Measurements from ENCODE around the gene DCAF15.

DNA sequence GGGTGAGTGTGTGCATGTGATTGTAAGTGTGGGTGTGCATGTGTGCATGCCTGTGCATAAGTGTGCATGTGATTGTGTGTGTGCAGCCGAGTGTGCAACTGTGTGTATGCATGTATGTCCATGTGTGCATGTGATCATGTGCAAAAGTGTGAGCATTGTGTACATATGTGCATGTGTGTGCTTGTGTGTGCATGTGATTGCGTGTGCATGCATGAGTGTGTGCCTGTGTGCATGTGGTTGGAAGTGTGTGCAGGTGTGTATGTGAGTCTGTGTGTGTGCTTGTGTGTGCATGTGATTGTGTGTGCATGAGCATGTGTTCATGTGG lies 17.6 kb upstream of the DCAF15 start:
- TF ChIP-seq, protein P1, sequence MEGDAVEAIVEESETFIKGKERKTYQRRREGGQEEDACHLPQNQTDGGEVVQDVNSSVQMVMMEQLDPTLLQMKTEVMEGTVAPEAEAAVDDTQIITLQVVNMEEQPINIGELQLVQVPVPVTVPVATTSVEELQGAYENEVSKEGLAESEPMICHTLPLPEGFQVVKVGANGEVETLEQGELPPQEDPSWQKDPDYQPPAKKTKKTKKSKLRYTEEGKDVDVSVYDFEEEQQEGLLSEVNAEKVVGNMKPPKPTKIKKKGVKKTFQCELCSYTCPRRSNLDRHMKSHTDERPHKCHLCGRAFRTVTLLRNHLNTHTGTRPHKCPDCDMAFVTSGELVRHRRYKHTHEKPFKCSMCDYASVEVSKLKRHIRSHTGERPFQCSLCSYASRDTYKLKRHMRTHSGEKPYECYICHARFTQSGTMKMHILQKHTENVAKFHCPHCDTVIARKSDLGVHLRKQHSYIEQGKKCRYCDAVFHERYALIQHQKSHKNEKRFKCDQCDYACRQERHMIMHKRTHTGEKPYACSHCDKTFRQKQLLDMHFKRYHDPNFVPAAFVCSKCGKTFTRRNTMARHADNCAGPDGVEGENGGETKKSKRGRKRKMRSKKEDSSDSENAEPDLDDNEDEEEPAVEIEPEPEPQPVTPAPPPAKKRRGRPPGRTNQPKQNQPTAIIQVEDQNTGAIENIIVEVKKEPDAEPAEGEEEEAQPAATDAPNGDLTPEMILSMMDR (IDR thresholded peaks at IDR 0.05): no peak
- TF ChIP-seq EZH2phosphoT487 (IDR thresholded peaks at IDR 0.05) (no peak), EZH2 (IDR thresholded peaks at IDR 0.05) (no peak)
